Epithelial cell of esophagus (primary cell): ENCODE measurements around the gene SRPK2.
A peak's percentile ranks its signal among the peaks of the same experiment; 100 is the strongest.

Experiments
- DNase-seq: peaks from one replicate; pipeline ENCODE4 v3.0.0; 2010; ENCODE audit warnings: low read depth
- H3K4me3 ChIP-seq: 2 replicates; pipeline ENCODE4 v1.5.1; 2011; ENCODE audit warnings: mild to moderate bottlenecking, low read length, control low read depth
- TF ChIP-seq, protein P1 (sequence below): IDR thresholded peaks from 2 replicates; pipeline ENCODE4 v1.5.1; 2011; ENCODE audit warnings: low read depth, mild to moderate bottlenecking, low read length, control low read depth, inconsistent platforms; ENCODE audit not compliant: insufficient read depth; ENCODE audit errors: missing control alignments

The SRPK2 gene

DNA sequence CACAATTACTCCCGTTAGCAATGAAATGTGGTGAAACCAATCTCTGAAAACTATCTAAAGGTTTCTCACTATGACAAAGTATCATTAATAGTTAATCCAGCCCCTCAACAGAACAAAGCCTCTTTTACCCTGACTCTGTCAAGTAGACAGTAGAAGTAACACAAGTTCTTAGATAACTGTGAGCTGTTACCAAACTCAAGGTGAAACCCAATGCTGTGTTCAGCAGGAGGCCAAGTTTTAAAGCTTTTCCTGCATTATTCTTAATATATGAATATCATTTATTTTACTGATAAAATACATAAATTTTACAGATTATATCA lies 109.1 kb downstream of the SRPK2 start:
- TF ChIP-seq, protein P1, sequence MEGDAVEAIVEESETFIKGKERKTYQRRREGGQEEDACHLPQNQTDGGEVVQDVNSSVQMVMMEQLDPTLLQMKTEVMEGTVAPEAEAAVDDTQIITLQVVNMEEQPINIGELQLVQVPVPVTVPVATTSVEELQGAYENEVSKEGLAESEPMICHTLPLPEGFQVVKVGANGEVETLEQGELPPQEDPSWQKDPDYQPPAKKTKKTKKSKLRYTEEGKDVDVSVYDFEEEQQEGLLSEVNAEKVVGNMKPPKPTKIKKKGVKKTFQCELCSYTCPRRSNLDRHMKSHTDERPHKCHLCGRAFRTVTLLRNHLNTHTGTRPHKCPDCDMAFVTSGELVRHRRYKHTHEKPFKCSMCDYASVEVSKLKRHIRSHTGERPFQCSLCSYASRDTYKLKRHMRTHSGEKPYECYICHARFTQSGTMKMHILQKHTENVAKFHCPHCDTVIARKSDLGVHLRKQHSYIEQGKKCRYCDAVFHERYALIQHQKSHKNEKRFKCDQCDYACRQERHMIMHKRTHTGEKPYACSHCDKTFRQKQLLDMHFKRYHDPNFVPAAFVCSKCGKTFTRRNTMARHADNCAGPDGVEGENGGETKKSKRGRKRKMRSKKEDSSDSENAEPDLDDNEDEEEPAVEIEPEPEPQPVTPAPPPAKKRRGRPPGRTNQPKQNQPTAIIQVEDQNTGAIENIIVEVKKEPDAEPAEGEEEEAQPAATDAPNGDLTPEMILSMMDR: no peak

DNA sequence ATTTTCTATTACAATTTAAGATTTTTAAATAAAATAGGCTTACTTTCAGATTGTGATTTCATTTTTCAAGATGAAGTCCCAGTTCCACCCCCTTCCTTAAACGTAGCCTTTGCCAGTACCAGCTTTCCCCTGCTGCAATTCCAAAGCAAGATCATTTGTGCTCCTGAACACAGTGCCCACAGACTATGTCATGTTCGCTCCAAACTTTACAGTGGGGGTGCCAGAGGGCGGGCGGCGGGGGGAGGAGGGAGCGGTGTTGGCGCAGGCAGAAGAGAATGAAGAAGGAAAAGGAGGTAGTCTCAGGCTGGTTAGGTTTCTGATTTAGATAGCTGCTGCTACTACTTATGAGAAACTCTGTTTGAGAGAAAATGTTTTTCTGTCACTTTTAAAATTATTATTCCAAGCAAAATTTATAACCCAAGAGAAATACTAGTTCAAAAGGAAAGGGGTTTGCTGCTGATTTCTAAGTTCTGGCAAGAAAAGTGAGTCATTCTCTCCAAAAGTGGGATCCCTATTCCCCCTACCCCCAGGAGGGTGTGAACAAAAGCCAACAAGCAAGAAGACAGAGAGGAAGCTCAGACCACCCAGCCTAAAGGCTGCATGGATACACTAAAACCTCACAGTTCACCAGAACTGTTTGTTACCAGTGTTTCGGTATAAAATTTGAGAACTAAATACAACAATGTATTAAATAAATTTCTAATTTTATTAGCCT lies 109.6 kb downstream of the SRPK2 start:
- TF ChIP-seq, protein P1: no peak
- no peak overlapping the region for H3K4me3 ChIP-seq
- no peak for DNase-seq

More for the DNA sequence above, 109.1 kb downstream of the SRPK2 start:
- H3K4me3 ChIP-seq: no peak overlapping the region
- DNase-seq: no peak

DNA sequence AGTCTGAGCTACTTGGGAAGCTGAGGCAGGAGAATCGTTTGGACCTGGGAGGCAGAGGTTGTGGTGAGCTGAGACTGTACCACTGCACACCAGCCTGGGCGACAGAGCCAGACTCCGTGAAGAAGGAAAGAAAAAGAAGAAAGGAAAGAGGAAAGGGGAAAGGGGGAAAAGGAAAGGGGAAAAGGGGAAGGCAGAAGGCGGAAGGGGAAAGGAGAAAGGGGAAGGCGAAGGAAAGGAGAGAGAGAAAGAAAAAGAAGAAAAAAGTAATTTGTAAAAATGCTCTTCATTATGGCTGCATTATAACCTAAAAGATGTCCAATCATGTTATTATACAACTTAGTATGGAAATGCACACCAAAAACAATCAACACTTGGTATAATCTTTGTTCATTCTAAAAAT lies 110.2 kb downstream of the SRPK2 start:
- no peak for DNase-seq
- TF ChIP-seq, protein P1: no peak
- H3K4me3 ChIP-seq: no peak overlapping the region

DNA sequence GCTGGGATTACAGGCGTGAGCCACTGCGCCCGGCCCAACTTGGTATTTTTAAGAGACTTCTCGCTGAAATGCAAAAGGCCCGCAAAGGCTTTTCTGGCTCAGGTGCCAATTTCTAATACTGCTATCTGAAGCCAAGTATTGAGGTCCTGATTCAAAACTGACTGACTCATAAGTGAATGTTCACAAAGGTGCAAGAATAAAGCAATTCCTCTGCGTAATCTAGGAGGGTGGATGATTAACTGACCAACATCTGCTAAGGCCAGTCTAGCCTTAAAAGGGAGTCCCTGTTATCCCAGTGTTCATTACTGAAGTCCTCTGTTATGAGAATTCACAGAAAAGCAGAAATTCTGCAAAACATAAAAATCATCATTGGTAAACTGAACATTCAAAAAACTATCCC lies 111.4 kb downstream of the SRPK2 start:
- TF ChIP-seq, protein P1: no peak
- peak; percentile 89 for DNase-seq
- no peak overlapping the region for H3K4me3 ChIP-seq

DNA sequence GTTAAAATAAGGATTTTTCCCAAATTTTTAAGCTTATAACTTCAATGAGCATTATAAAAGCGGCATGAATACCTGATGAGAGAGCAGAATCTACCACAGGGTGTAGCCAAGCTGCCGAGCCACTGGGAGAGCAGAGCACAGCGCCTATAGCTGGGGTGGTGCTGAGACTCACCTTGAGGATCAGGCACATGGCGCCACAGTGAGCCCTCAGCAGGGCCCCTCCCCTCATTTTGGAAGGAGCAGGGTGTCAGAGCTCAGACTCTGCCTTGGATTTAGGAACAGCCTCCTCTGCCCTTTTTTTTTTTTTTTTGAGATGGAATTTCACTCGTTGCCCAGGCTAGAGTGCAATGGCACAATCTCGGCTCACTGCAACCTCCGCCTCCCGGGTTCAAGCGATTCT lies 118.6 kb downstream of the SRPK2 start:
- peak; percentile 21 for DNase-seq
- peak overlapping the region; percentile 80 for H3K4me3 ChIP-seq
- TF ChIP-seq, protein P1: no peak

DNA sequence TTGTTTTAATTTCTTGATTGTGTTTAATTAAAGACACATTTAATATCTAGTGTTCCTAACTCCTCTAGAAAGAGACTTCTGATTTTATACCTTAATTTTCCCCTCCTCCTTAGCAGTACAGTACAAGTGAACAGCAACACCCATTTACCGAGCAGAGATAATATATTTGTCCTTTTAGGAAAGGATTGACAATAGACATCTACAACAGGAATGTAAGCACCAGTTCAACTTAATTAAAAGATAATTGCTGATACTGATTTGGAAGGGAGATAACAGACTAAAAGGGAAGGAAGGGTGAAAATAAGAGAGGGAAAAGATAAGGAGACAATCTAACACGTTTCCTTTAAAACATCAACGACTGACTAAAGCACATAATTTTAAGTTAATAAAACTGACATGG lies 119.3 kb downstream of the SRPK2 start:
- TF ChIP-seq, protein P1: no peak
- DNase-seq: no peak
- H3K4me3 ChIP-seq: peak overlapping the region; percentile 80
